ENCODE results near the gene CCL22.
"Not testable (repeated sequence)": the region's sequence is repeated elsewhere in the genome, so short reads cannot be mapped to it uniquely, and the experiment has no call there.

CCL22 gene

DNA sequence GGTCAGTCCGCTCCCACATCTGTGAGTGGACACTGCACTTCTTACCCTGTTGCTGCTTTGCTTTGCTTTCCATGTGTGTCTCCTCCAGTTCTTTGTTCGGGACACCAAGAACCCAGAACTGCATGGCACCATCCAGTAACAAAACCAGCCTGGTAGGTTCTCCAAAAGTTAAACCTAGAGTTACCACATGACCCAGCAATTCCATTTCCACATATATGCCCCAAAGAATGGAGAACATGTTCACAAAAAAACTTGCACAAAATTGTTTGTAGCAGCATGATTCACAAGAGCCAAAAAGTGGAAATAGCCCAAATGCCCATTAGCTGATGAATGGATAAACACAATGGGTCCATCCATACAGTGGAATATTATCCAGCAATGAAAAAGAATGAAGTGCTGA, 10.3 kb upstream of the CCL22 start:
- no peak for DNase-seq

DNA sequence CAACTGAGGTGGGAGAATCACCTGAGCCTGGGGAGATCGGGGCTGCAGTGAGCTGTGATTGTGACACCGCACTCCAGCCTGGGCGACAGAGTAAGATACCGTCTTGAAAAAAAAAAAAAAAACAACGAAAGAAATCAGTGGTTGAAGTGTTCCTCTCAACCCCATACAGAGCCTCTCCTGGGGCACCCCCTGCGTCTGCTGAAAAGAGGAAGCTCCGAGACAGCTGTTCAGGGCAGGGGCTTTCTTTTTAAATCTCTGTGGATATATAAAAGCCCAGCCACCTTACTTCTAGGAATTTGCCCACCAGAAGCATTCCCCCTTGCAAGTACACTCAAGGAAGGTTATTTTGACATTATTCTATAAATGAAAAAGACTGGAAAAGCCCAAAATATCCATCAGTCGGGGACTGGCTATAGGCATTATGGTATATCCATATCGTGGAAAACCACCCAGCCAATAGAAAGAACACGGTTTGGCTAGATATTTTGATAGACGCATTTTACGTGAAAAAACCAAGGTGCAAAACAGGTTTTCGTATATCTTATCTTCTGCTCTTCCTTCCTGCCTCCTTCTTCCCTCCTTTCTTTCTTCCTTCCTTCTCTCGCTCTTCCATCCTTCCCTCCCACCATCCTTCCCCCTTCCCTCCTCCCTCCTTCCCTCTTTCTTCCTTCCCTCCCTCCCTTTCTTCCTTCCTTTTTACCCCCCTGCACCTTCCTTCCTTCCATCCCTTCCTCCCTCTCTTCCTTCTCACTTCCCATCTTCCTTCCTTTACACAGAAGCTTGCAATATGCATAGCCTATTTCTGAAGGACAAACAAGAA, 9.2 kb upstream of the CCL22 start:
- DNase-seq: no peak

DNA sequence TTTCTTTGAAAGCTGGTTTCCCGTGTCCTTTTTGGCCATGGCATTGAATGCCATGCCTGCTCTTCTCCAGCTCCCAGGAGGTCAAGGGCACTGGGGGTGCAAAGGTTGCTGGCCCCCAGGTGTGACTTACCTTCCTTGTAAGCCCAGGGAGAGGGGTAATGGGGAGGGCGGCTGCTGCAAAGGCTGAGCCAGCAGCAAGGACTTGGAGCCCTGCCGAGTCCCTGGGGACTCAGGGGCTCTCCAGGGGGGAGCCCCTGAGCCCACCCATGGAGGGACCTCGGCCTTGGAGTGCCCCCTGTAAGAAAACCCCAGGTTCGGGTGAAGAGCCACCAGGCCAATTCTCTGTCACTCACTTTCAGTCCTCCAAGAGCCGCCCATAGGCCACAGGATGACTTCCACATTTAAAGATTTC, 5.9 kb upstream of the CCL22 start:
- no peak for DNase-seq

DNA sequence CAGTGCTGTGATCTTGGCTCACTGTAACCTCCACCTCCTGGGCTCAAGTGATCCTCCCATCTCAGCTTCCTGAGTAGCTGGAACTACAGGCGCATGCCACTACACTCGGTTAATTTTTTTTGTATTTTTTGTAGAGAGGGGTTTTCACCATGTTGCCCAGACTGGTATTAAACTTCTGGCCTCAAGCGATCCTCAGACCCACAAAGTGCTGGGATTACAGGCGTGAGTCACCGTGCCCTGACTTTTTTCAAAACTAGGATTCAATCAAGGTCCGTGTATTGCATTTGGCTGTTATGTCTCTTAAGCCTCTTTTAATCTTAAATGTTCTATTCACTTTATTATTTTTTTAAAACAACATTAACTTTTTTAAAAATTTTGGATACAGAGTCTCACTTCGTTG, 4.3 kb upstream of the CCL22 start:
- DNase-seq: no peak

DNA sequence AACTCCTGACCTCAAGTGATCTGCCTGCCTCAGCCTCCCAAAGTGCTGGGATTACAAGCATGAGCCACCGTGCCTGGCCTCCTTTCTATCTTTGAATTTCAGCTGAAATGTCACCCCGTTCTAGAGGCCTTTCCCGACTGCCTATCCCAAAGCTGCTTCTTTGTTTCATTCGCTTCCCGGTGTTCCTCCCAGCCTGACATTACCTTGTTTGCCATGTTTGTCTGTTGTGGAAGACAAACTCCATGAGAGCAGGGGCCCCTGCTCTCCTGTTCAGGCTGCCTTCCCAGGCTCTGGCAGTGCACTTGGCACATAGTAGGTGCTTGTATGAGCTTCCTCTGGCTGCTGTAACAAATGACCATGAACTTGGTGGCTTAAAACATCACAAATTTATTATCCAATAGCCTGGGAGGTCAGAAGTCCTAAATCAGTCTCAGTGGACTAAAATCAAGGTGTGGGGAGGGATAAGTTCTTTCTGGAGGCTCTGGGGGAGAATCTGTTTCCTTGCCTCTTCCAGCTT, 2.6 kb upstream of the CCL22 start:
- DNase-seq: no peak

DNA sequence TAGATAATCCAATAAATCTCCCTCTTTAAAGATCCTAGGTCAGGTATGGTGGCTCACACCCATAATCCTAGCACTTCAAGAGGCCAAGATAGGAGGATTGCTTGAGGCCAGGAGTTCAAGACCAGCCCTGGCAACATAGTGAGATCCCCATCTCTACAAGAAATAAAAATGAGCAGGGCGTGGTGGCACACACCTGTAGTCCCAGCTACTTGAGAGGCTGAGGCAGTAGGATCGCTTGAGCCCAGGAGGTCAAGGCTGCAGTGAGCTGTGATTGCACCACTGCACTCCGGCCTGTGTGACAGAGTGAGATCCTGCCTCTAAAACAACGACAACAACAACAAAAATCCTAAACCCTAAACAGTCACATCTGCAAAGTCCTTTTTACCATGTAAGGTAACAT, 2.0 kb upstream of the CCL22 start:
- no peak for DNase-seq

DNA sequence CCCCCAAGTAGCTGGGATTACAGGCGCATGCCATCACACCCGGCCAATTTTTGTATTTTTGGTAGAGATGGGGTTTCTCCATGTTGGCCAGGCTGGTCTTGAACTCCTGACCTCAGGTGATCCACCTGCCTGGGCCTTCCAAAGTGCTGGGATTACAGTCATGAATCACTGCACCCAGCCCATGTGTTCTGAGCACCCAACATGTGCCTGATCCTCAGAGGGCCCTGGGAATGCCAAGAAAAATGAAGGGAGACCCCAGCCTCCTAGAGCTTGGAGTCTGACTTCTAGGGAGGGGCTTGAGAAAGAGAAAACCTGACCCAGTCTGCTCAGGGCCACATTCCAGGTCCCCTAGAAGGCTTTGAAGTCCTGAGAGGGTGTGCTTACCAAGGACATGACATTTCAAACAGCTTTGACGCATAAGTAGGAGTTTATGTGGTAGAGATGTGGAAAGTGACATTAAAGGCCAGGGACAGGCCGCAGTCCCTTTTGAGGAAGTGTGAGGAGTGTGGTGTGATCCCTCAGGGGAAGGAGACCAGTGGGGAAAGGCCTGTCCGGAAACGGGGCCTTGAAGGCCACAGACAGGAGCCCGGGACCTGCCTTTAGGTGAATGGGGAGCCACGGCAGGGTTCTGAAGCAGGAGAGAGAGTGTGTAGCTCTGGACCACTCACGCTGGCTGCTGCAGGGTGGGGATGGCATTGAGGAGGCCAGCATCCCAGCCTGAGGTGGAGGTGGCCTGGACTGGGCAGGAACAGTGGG, 1.1 kb upstream of the CCL22 start:
- DNase-seq: no peak

DNA sequence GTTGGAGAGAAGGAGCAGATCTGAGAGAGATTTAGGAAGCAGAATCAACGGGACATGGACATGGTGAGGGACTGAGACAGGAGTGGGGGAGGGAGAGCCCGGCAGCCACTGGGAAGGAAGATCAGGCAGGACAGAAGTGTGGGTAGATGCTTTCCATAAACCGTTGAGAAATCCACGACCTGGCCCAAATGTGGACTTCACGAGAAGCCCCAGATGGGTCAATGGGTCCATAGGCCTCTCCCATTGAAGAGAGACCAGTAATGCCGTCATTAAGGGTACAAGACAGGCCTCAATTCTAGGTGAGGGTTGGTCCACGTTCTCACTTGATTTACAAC, 530 bp upstream of the CCL22 start:
- no peak for DNase-seq

DNA sequence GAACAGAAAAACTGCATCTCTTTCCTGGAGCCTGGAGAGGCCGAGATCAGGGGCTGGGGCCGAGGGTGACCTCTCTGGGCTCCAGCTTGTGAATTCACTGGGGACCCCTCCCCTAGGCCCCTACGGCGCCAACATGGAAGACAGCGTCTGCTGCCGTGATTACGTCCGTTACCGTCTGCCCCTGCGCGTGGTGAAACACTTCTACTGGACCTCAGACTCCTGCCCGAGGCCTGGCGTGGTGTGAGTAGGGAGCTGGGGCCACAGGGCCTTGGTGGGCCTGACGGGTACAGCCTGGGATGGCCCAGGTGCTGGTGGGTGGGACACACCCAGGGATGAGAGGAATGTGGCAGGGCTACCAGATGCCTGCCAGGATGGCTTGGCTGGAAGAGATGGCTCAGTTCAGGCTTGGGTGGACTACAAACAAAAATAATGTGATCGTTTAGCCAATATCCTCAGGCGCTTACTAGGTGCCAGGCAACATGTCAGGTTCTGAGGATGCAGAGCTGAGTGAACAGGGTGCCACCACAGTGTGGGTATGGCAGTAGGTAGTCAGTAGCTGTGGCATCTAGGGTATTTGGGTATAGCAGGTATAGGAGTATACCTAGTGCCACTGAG, 1.8 kb downstream of the CCL22 start:
- DNase-seq: no peak

DNA sequence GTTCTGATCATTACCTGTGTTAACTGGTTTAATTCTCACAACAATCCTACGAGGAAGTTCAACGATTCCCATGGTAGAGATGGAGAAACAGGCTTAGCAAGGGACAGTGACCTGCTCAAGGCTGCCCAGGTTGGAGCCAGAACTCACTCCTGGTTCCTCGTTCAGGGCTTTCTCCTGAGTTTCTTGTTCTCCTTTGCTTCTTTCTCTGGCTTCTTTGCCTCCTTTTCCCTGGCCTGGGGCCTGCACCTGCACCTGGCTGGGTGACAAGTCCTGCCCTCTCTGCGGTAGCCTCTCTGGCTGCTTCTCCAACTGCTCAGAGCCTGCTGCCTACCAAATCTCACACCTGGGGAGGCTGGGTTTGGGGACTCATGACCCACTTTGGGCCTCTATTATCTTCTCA, 2.8 kb downstream of the CCL22 start:
- no peak for DNase-seq

DNA sequence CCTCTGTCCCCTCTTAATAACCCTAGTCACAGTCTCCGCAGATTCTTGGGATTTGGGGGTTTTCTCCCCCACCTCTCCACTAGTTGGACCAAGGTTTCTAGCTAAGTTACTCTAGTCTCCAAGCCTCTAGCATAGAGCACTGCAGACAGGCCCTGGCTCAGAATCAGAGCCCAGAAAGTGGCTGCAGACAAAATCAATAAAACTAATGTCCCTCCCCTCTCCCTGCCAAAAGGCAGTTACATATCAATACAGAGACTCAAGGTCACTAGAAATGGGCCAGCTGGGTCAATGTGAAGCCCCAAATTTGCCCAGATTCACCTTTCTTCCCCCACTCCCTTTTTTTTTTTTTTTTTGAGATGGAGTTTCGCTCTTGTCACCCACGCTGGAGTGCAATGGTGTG, 5.6 kb downstream of the CCL22 start:
- DNase-seq: no peak

DNA sequence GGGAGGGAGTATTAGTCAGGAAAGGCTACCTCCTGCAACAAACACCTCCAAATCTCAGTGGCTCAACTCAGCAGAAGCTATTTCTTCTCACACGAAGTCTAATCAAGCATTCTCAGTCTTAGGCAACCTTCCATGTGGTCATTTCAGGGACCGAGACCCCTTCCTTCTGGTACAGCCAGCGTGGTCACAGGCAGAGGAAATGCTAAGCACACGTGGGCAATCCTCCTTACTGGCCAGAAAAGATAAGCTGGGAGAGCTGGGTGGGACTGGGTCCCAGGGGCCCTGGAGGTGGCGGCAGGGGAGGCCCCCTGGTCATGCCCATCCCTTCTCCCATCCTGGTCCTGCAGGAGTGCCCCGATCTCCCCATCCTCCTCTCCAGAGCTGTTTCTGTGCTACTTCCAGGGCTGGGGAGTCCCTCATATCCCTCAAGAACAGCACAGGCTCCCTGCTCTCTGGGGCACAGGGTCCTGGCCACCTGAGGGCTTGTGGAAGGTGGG, 8.0 kb downstream of the CCL22 start:
- no peak for DNase-seq

DNA sequence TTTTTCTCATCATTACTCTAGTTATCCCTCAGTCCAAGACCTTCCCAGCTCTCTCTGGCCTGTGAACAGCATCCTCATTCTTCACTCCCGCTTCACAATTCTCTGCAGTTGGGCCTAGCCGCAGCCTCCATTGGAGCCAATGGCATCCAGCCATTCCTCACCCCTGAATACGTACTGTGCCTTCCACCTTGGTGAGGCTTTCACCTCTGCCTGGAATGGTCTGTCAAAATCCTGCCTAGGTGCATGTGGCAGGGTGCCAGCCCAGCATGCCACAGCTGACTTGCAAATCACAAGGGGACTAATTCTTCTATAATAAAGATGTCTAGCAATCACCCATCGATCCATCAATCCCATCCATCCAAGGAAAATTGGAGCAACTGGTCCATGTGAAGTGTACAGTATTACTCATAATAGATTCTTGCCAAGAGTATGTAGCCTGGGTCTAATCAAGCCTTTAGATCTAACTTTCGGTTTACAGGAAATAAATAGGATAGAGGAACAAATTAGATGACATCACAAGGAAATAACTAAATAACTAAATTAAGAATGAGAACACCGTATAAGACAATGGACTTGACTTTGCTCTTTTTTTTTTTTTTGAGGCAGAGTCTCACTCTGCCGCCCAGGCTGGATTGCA, 8.7 kb downstream of the CCL22 start:
- DNase-seq: no peak

DNA sequence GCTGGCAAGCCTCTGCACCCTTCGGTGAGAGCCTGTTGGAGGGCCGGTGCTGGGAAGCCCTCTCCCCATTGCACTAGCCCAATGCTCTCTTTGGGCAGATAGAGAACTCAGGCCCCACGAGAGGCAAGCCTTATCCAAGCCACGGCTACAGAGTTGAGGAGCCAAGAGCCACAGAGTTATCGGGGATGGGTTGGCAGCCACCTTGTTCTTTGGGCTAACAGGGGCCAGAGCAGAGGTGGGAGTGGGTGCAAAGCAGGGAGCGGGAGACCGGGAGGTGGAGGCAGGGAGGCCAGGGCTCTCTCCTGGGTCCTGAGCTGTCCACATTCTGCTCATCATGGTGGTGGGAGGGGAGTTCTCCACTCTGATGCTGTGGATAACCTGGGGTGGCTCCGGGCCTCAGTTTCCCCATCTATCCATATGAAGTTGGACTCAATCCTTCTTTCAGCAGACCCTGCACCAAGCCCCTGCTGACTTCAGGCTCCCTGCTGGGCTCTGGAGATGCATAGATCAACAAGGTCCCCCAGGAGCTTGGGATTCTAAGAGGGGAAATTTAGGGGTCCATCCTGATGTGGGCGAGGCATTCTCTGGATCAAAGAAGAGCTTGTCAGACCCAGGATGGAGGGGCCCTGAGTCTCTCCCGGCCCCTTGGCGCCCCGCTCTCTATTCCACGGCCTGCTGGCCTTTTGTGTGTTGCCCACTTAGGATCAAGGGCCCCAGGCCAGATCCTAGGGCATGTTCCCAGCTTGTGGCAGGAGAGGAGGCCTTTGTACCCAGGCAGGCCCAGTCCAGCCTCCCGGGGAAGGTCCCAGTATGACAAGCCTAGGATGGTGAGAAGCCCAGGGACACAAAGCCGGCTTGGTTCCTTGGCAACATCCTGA, 13.2 kb downstream of the CCL22 start:
- no peak for DNase-seq

DNA sequence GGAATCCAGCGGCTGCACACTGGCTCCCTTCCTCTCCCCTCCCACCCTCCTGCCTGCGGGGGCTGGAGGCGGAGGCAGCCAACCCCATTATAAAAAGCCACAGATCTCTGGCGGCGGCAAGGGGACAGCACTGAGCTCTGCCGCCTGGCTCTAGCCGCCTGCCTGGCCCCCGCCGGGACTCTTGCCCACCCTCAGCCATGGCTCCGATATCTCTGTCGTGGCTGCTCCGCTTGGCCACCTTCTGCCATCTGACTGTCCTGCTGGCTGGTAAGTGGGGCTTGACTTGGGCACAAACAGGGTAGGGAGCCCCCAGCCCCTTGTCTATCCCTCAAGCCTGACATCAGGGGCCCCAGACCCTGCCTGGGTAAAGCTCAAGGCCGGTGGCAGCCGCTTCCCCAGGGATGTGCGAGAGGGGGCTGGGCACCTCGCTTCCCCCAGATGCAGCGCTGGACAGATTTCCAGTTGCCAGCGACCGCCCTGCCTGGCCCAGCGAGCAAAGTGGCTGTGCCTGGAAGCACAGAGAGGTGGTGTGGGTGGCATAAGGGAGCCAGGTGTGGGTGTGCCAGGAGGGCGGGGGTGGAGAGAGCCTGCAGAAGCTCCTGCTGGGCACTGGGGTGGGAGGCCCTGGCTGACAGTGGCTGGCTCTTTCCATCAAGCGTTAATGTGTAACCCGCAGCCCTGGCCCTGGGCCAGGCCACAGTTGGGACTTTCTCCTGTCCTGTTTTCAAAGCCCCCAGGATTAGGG, 14.0 kb downstream of the CCL22 start, which contains the start of gene CX3CL1:
CX3CL1 (plus strand) TSS at position 119 of the 745 bp plus-strand sequence; CDS start at position 198, 79 bp downstream.
- DNase-seq: no peak

DNA sequence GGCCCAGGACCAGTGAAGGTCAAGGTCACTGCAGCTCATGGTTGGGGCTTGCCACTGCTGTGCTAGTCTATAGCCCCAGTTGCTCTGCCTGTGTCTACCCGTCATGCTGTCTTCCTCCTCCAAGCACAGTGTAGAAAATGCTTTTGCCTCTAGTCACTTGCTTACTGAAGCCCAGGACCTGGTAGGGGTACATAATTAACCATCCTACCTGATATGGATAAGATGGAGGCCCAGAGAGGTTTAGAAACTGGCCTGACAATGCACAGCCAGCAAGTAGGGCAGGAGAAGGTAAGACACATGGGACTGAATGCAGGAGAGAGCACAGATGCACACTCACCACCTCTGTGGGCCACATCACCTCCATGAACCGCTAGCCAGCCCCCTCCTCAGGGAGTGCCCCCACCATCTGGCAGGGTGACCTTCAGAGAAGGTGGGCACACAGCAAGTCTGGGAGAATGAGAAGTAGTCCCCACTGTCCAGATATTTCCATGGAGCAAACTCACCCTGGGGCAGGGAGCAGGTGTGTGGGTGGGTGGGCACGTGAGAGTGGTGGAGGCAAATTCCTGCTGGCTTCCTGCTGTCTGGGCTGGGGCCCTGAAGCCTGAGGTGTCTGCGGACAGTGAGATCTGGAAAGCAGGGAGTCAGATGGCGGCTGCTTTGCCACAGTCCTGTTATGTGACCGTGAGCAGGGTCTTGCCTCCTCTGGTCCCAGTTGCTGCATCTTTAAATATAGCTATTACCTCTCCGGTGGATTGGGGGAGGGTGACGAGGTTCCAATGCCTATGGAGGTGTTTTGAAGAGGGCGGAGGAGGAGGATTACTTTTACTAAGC, 14.7 kb downstream of the CCL22 start:
- no peak for DNase-seq

DNA sequence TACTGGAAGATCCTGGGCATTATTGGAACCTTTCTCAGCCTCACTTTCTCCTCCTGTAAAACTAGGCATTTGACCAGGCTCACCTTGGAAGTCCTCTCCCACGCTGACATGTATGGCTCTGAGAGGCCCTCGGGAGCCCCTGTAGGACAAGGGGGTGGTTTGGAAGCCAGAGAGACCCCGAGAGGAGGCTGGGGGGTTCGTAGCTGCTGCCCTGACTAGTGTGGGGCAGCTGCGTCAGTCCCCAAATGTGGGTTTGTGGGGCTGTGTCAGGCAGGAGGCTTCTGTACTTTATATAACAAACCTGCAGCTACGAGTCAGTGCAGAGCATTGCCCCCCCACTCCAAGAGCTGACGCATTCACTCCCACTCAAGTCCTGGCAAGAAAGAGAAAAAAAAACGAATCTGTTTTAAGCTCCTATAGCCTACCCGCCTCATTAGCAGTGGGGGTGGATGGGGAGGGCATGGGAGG, 15.5 kb downstream of the CCL22 start:
- DNase-seq: no peak

DNA sequence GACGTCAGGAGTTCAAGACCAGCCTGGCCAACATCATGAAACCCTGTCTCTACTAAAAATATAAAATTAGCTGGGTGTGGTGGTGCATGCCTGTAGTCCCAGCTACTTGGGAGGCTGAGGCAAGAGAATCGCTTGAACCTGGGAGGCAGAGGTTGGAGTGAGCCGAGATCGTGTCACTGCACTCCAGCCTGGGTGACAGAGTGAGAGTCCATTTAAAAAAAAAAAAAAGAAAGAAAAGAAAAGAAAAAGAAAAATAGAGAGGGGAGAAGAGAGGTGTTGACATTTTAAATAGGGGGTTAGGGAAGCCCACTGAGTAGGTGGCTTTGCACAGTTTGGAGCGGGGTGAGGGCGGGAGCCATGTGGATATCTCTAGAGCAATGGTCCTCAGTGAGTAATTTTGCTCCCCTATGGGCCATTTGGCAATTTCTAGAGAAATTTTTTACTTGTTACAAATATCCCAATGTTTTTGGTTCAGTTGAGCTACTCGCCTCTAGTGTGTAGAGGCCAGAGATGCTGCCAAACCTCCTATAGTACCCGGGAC, 16.4 kb downstream of the CCL22 start:
- not testable (repeated sequence) for DNase-seq

DNA sequence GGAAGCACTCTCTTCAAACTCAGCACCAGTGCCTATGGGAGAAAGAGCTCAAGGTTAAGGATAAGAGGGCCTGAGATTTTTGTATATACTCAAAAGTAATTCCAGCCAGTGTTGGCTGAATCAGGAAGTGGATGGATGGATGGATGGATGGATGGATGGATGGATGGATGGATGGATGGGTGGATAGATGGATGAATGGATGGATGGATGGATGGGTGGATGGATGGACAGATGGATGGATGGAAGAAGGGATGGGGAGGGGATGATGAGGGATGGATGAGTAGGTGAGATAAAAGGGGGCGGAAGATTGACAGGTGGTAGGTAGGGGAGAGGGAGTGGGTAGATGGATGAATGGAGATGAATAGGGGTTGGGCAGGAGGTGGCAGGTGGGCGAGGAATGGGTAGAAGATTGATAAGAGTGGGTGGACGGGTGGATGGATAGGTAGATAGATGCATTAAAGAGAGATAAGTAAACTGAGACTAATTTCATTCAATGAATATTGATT, 17.8 kb downstream of the CCL22 start:
- DNase-seq: no peak

Measured in NCI-H524 treated with DMSO at 0.1 percent for 48 hours (cell line).